GM18951 (cell line): ENCODE data around the gene GIT2.

Experiments
- POLR2A ChIP-seq: IDR thresholded peaks from 4 replicates; pipeline ENCODE4 v1.6.1; 2011; ENCODE audit warnings: mild to moderate bottlenecking; ENCODE audit not compliant: insufficient read length, insufficient read depth; ENCODE audit errors: extremely low read depth
- in situ Hi-C: fragments of 300-500 bp; cut with MboI; formaldehyde crosslinking; loops from one replicate; pipeline ENCODE4 v1.12.0; 2022; ENCODE audit warnings: low sequenced_read_pairs, mixed read lengths, inconsistent platforms; ENCODE audit not compliant: unreplicated experiment

The GIT2 gene

DNA sequence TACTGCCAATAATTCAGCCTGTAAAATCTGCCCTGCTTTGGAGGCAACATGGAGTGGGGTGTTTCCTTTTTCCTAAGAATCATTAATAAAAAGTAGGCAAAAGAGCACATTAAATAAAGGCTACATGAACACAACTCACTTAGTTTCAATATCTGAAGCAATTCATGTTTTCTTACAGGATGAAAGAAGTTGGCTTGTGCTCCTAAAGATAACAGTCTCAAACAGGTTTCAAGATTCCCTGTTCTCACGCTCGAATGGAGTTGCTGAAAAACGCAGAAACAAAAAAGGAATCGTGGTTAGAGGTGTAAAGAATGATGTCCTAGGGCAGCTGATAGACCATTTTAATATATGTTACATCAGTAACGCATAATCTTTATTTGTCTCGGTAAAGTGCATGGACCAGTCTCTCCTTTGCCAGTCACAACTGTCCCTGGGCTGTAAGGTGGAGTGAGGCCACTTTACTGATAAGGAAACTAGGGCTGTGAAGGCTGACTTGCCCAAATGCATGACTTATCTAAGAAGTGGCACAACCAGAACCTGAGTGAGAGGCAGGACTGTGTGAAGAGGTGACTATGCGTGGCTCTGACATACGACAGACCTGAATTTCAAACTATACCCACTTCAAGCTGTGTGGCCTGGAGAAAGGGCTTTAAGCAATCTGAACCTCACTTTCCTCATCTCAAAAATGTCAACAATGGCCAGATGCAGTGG, 12.6 kb downstream of the GIT2 start:
- in situ Hi-C loops = no loop called here
- no peak for TF ChIP-seq POLR2A

DNA sequence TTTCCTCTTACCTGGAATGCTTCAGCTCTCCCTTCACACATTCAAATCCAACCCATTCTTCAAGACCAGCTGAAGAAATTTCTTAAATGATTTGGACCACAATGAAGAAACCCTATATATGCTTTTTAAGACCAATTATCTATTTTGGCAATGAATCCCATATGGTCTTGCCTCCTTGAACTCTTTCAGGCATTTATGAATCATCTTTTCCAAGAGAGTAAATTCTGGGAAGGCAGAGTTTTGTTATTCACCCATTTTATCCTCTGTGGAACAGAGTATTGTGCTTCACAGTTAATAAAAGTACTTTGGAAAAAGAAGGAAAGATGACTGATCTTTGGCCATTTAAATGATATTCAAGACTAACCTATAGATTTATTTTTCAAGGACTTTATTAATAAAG, 14.0 kb downstream of the GIT2 start:
- in situ Hi-C loops = no loop called here
- TF ChIP-seq POLR2A = no peak

DNA sequence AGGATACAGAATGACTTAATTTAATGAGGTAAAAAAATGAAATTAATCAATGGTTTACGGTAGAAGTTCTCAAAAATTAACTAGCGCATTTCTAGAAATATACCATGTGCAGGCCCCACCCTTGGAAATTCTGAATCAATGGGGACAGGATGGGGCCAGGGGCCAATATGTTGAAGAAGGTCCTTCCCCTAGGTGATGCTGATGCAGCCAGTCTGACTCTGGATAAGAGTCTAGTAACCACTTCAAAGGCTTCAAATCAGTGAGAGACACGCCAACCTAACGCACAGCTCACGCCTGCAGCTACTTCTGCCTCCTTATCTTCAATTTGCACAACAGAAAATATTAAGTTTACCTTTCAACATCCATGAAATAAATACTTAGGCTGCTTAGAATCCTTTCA, 14.9 kb downstream of the GIT2 start:
- in situ Hi-C loops = no loop called here
- TF ChIP-seq POLR2A = no peak

DNA sequence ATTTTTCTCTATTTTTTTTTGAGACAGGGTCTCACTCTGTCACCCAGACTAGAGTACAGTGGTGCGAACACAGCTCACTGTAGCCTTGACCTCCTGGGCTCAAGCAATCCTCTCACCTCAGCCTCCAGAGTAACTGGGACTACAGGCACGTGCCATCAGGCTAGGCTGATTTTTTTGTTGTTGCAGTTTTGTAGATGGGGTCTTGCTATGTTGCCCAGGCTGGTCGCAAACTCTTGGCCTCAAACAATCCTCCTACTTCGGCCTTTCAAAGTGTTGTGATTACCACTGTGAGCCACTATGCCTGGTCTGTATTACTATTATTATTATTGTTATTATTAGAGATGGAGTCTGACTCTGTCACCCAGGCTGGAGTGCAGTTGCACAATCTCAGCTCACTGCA, 23.3 kb downstream of the GIT2 start:
- no peak for TF ChIP-seq POLR2A
- in situ Hi-C loops = no loop called here

DNA sequence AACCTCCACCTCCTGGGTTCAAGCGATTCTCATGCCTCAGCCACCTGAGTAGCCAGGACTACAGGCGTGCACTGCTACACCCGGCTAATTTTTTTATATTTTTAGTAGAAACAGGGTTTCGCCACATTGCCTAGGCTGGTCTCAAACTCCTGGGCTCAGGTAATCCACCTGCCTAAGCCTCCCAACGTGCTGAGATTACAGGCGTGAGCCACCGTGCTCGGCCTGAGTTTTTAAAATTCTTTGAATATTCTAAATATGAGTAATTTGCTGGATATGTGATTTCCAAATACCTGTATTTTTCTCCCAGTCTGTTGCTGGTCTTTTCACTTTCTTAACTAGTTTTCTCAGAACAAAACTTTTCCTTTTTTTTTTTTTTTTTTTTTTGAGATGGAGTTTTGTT, 27.4 kb downstream of the GIT2 start:
- in situ Hi-C loops = no loop called here
- no peak for TF ChIP-seq POLR2A

DNA sequence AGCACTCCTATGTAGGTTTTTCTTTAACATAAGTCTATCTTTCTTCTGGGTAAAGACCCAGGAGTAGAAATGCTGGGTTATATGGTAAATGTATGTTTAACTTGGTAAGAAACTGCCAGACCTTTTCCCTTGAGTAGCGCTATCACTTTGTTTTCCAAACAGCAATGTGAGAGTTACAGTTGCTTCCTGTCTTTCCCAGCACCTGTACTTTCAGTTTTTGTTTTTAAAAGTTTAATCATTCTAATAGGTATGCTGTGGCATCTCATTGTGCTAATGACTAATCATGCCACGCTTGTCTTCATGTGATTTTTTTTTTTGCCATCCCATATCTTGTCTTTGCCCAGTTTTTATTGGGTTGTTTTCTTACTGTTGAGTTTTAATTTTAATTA, 28.1 kb downstream of the GIT2 start:
- no peak for TF ChIP-seq POLR2A
- in situ Hi-C loops = no loop called here

DNA sequence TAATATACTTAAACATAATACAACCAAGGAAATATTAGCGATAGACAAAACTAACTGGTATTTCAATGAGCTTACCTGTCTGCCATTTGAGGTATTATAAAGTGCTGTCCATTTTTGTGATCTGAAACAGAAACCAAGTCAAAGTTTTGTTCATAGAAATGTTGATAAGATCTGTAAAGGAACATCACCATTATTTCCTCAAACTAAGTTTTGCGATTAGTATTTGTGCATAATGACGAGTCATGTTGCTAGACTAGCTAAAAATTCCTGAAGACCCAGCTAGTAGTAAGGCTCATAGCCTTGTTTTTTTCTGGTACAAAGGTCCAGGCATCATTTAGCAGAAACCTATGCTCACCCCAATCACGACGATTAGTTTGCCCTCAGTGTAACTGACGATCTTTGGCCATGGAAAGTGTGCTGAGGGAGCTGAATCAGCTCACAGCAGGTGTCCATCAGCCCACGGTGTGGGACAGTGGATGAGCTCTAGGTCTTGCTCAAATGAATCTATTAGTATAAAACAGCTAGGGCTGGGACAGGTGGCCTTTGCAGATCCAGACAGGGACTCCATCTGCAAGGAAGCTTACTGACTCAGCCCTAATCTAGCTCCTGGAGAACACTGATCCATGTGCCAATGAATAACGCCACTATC, 28.7 kb downstream of the GIT2 start:
- in situ Hi-C loops = no loop called here
- TF ChIP-seq POLR2A = no peak

DNA sequence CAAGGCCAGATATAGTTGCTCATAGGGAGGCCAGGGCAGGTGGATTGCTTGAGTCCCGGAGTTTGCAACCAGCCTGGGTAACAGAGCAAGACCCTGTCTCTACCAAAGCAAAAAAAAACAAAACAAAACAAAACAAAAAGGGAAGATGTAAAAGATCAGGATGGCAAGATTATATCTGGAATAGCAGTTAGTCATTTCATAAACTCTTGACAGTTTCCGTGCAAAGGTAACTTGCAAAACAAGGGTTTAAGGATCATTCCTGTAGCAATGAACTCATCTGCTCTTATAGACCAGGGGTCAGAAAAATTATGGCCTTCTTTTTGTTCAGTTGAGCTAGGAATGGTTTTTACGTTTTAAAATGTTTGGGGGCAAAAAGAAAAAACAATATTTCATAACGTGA, 29.6 kb downstream of the GIT2 start:
- TF ChIP-seq POLR2A = no peak
- in situ Hi-C loops = no loop called here

DNA sequence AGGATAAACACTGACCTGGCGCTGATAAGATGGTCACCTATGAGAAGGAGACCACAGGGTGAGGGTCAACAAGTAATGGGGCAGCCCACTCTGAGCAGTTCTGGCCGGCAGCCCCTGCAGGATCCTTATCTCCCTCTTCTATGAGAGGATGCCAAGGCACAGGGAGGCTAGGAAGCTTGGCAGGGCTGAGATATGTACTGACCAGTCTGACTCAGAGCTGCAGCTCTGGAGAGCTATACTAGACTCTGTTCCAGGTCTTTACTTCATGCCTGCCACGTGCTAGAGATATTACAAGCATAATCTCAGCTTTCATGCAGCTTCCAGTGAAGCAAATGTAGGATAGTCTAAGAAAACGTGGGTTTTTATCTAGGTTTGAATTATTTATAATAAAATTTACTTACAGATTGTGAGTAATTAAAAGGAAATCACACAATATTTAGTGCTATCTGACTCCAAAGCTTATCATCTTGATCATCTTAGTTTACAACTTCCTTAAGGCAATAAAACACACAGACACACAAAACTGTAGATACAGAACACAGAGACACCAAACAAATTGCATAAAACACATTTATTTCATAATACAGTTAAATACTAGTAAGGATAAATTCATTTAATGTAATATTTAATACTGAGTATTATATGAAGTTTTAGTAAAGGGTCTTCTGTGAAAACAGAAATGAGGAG, 32.3 kb downstream of the GIT2 start:
- TF ChIP-seq POLR2A = no peak
- in situ Hi-C loops = no loop called here

DNA sequence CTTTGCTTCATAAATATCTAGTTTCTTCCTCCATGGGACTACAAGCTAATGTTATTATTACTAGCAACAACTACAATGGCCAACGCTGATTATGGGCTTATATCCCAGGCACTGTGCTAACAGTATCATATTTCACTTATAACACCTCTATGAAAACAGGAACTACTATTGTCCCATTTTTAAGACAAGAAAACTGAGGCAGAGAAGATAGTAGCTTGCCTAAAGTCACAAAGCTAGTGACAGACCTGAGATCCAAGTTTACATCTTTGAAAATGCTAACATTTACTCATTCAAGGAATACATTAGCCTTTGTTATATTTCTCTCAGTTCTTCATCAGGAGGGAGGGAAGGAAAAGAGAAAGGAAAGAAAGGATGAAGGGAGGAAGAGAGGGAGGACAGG, 32.8 kb downstream of the GIT2 start:
- in situ Hi-C loops = no loop called here
- no peak for TF ChIP-seq POLR2A

DNA sequence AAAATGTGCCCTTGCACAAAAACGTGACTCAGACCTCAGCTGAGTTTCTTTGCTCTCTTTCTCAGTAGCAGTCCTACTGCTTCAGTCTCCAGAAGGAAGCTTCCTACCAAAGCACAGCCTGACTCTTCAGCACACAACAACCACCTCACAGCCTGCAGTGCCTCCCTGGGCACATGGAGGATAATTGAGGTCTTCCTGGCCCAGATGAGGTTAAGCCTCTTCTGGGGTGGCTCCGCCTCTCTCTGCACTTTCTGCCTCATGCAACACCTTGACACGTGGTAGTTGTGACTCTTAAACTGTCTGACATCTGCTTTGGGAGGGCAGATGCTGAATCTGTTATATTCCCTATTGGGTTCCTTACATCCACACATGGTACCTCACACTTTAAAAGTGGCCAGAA, 33.8 kb downstream of the GIT2 start:
- in situ Hi-C loops = no loop called here
- TF ChIP-seq POLR2A = no peak

DNA sequence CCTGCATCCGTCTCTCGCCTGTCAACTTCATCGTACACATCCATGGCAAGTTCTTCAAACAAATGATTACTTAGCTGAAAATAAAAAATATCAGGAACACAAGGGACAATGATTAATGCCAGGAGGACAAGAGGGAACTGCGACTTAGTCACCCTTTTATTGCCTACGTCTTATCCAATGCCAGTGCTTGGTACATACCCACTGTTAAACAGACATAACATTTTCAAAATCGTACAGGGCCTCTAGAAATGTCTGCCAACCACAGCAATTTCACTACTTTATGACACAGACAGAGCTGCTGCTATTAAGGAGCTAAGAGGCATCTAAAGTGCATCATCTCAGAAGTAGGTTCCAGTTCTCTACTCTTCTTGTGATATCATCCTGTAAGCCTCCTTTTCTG, 34.6 kb downstream of the GIT2 start:
- in situ Hi-C loops = no loop called here
- TF ChIP-seq POLR2A = no peak

DNA sequence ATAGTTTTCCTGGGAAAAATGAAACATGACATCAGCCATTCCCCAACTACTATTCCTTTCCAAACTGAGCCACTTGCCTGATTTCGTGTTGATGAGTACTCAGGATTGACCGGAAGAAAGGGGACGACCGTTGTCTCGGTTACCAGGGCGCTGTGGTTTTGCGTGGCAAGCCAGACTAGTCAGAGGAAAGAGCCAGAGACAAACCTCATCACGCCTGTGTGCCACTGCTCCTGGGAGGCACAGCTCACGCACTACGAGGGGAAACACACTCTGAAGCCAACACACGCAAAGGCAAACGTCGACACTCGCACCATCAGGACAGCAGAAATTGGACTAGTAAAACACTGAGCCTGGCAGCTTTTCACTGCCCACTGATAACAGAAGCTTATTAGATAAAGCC, 35.0 kb downstream of the GIT2 start:
- no peak for TF ChIP-seq POLR2A
- in situ Hi-C loops = no loop called here
